Measurements from ENCODE around the gene PCSK4. TPM values are rescaled to one million over a fixed set of nuclear protein-coding genes. Genes with fewer than 3 reads are reported as not detected.

PCSK4 gene
- total RNA-seq, 1 donor: 1.4 TPM

GRCh38 chr19:1447504-1447903 lies 42.6 kb downstream of the PCSK4 start:
- Histone ChIP-seq H3K79me2 (ENCODE audit: insufficient read depth, low read length) (no peaks in the 10 kb centered on the region), H3K27me3 (ENCODE audit: insufficient read depth, low read length) (peaks cover 66% of the 10 kb centered on the region), H2AFZ (ENCODE audit: low read length) (no peak overlapping the region), H4K20me1 (ENCODE audit: insufficient read depth, low read length) (peaks cover 41% of the 10 kb centered on the region), H3K27ac (ENCODE audit: low read depth, low read length) (no peak overlapping the region), H3K4me1 (ENCODE audit: insufficient read depth, low read length) (peaks cover 3% of the 10 kb centered on the region), H3K36me3 (ENCODE audit: insufficient read depth, low read length) (peaks cover 8% of the 10 kb centered on the region), H3K9me3 (ENCODE audit: low read depth, low read length) (no peaks in the 10 kb centered on the region), H3K4me2 (ENCODE audit: insufficient read depth, low read length) (no peak overlapping the region), H3K4me3 (ENCODE audit: insufficient read depth, low read length) (no peak overlapping the region)
- DNase-seq (ENCODE audit: insufficient read length, low spot score, missing footprints): peak; percentile 84
- TF ChIP-seq CTCF (IDR thresholded peaks at IDR 0.05; ENCODE audit: extremely low read depth, low read depth, low read length): no peak

GRCh38 chr19:1446713-1447481 lies 43.3 kb downstream of the PCSK4 start:
- peaks cover 2% of the 10 kb centered on the region for H3K79me2 ChIP-seq (ENCODE audit: insufficient read depth, low read length)
- H3K9me3 ChIP-seq (ENCODE audit: low read depth, low read length): no peaks in the 10 kb centered on the region
- no peak for TF ChIP-seq CTCF (IDR thresholded peaks at IDR 0.05; ENCODE audit: extremely low read depth, low read depth, low read length)
- H3K4me1 ChIP-seq (ENCODE audit: insufficient read depth, low read length): peaks cover 3% of the 10 kb centered on the region
- no peak overlapping the region for H2AFZ ChIP-seq (ENCODE audit: low read length)
- peak; percentile 93 for DNase-seq (ENCODE audit: insufficient read length, low spot score, missing footprints)
- peaks cover 44% of the 10 kb centered on the region for H4K20me1 ChIP-seq (ENCODE audit: insufficient read depth, low read length)
- peaks cover 14% of the 10 kb centered on the region for H3K36me3 ChIP-seq (ENCODE audit: insufficient read depth, low read length)
- peaks cover 60% of the 10 kb centered on the region for H3K27me3 ChIP-seq (ENCODE audit: insufficient read depth, low read length)
- H3K4me2 ChIP-seq (ENCODE audit: insufficient read depth, low read length): no peak overlapping the region
- H3K27ac ChIP-seq (ENCODE audit: low read depth, low read length): no peak overlapping the region
- H3K4me3 ChIP-seq (ENCODE audit: insufficient read depth, low read length): no peak overlapping the region

GRCh38 chr19:1445932-1446712 lies 44.0 kb downstream of the PCSK4 start:
- peaks cover 22% of the 10 kb centered on the region for H3K36me3 ChIP-seq (ENCODE audit: insufficient read depth, low read length)
- peaks cover 9% of the 10 kb centered on the region for H3K79me2 ChIP-seq (ENCODE audit: insufficient read depth, low read length)
- no peak overlapping the region for H3K27ac ChIP-seq (ENCODE audit: low read depth, low read length)
- peaks cover 52% of the 10 kb centered on the region for H4K20me1 ChIP-seq (ENCODE audit: insufficient read depth, low read length)
- TF ChIP-seq CTCF (IDR thresholded peaks at IDR 0.05; ENCODE audit: extremely low read depth, low read depth, low read length): no peak
- peaks cover 52% of the 10 kb centered on the region for H3K27me3 ChIP-seq (ENCODE audit: insufficient read depth, low read length)
- peak; percentile 92 for DNase-seq (ENCODE audit: insufficient read length, low spot score, missing footprints)
- peaks cover 3% of the 10 kb centered on the region for H3K4me1 ChIP-seq (ENCODE audit: insufficient read depth, low read length)
- no peak overlapping the region for H3K4me2 ChIP-seq (ENCODE audit: insufficient read depth, low read length)
- no peak overlapping the region for H2AFZ ChIP-seq (ENCODE audit: low read length)
- H3K4me3 ChIP-seq (ENCODE audit: insufficient read depth, low read length): no peak overlapping the region
- no peaks in the 10 kb centered on the region for H3K9me3 ChIP-seq (ENCODE audit: low read depth, low read length)
